ENCODE data around the gene FILIP1L. TPM values are rescaled to one million over a fixed set of nuclear protein-coding genes. Genes with fewer than 3 reads are reported as not detected.

FILIP1L gene
- total RNA-seq, 1 donor from 2014 or later = 29.2 TPM

DNA sequence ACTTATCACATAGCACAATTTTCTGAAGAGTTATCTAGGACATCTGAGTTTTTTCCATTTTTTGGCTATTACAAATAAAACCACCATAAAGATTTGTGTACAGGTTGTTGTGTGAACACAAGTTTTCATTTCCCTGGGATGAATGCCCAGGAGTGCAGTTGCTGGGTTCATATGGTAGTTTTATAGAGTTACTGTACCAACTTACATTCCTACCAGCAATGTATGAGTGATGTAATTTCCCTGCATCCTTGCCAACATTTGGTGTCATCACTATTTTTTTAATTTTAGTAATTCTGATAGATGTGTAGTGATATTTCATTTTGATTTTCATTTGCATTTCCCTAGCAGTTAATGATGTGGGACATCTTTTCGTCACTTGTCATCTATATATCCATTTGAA lies 20.5 kb downstream of the FILIP1L start:
- peaks cover 21 to 39% (median 38%) of the 10 kb centered on the region in 3 donors for H3K4me1 ChIP-seq (ENCODE audit: control insufficient read depth in 3 of 3, insufficient read depth in 3 of 3, low read length in 3 of 3)
- no peaks in the 10 kb centered on the region for H3K27me3 ChIP-seq (ENCODE audit: control insufficient read depth in 3 of 3, insufficient read depth in 3 of 3, low read length in 3 of 3)
- H3K9me3 ChIP-seq (ENCODE audit: control insufficient read depth in 3 of 3, low read length in 3 of 3) = no peaks in the 10 kb centered on the region
- no peak overlapping the region for H3K9ac ChIP-seq (ENCODE audit: low read depth in 1 of 3, low read length in 3 of 3)
- H3K27ac ChIP-seq (ENCODE audit: low read depth, low read length) = peak overlapping the region; percentile 4
- H3K4me3 ChIP-seq (ENCODE audit: low read length in 3 of 3) = no peak overlapping the region
- no peaks in the 10 kb centered on the region for H3K36me3 ChIP-seq (ENCODE audit: control insufficient read depth in 3 of 3, insufficient read depth in 3 of 3, low read length in 3 of 3)

- H3K27me3 ChIP-seq (ENCODE audit: control insufficient read depth in 3 of 3, insufficient read depth in 3 of 3, low read length in 3 of 3) = no peaks in the 10 kb centered on the region
- peak overlapping the region in 2 of 3 donors; percentile 23 to 49 for H3K4me3 ChIP-seq (ENCODE audit: low read length in 3 of 3)
- H3K27ac ChIP-seq (ENCODE audit: low read depth, low read length) = no peak overlapping the region
- no peak overlapping the region for H3K9ac ChIP-seq (ENCODE audit: low read depth in 1 of 3, low read length in 3 of 3)
- H3K9me3 ChIP-seq (ENCODE audit: control insufficient read depth in 3 of 3, low read length in 3 of 3) = no peaks in the 10 kb centered on the region
- peaks cover 17 to 39% (median 27%) of the 10 kb centered on the region in 3 donors for H3K4me1 ChIP-seq (ENCODE audit: control insufficient read depth in 3 of 3, insufficient read depth in 3 of 3, low read length in 3 of 3)
- H3K36me3 ChIP-seq (ENCODE audit: control insufficient read depth in 3 of 3, insufficient read depth in 3 of 3, low read length in 3 of 3) = no peaks in the 10 kb centered on the region
Observed at GRCh38 chr3:100090669-100091005, 23.7 kb downstream of the FILIP1L start.

DNA sequence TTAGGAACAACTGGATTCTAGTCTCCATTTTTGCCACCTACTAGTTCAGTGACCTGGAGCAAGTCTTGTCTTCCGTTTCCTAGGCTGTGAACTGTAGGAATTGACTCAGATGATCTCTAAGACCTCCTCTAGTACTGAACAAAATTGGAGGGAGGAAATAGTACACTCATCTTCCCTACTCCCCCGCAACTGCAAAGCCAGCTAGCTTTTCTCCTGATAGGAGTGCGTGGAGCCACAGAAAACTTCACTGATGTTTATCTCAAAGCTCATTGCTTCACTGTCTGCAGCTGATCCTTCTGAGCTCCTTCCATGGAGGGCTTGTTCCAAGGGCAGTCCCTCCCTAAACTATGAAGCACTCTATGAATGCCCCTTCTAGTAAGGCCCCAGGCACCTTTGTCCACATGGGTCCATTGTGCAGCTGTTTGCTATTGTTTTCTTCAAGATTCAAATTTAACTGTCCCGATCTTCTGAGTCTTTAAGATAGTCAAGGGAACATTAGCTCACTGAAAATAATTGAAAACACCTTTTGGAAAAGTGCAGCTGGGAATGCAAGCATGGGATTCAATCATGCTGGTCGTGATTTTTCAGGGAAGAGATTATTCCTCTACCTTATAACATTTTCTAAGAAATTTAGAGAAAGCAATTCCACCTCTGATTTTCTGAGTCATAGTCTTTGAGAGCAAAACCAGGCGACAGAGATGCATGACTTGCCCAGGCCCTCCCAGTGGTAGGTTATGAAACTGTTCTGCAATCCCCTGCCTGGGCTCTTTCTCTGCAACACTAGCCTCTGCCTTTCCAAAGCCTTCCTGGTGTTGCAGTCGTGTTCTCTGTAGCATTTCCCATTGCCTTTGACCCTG lies 24.3 kb downstream of the FILIP1L start:
- peaks cover 19 to 39% (median 27%) of the 10 kb centered on the region in 3 donors for H3K4me1 ChIP-seq (ENCODE audit: control insufficient read depth in 3 of 3, insufficient read depth in 3 of 3, low read length in 3 of 3)
- H3K36me3 ChIP-seq (ENCODE audit: control insufficient read depth in 3 of 3, insufficient read depth in 3 of 3, low read length in 3 of 3) = no peaks in the 10 kb centered on the region
- H3K27ac ChIP-seq (ENCODE audit: low read depth, low read length) = peak overlapping the region; percentile 12
- H3K27me3 ChIP-seq (ENCODE audit: control insufficient read depth in 3 of 3, insufficient read depth in 3 of 3, low read length in 3 of 3) = no peaks in the 10 kb centered on the region
- H3K9ac ChIP-seq (ENCODE audit: low read depth in 1 of 3, low read length in 3 of 3) = peak overlapping the region in 2 of 3 donors; percentile 12 to 34
- H3K9me3 ChIP-seq (ENCODE audit: control insufficient read depth in 3 of 3, low read length in 3 of 3) = no peaks in the 10 kb centered on the region
- peak overlapping the region in 2 of 3 donors; percentile 23 to 49 for H3K4me3 ChIP-seq (ENCODE audit: low read length in 3 of 3)

- H3K36me3 ChIP-seq (ENCODE audit: control insufficient read depth in 3 of 3, insufficient read depth in 3 of 3, low read length in 3 of 3) = no peaks in the 10 kb centered on the region
- no peak overlapping the region for H3K4me3 ChIP-seq (ENCODE audit: low read length in 3 of 3)
- peaks cover 19 to 35% (median 27%) of the 10 kb centered on the region in 3 donors for H3K4me1 ChIP-seq (ENCODE audit: control insufficient read depth in 3 of 3, insufficient read depth in 3 of 3, low read length in 3 of 3)
- H3K27ac ChIP-seq (ENCODE audit: low read depth, low read length) = no peak overlapping the region
- no peaks in the 10 kb centered on the region for H3K27me3 ChIP-seq (ENCODE audit: control insufficient read depth in 3 of 3, insufficient read depth in 3 of 3, low read length in 3 of 3)
- H3K9ac ChIP-seq (ENCODE audit: low read depth in 1 of 3, low read length in 3 of 3) = no peak overlapping the region
- no peaks in the 10 kb centered on the region for H3K9me3 ChIP-seq (ENCODE audit: control insufficient read depth in 3 of 3, low read length in 3 of 3)
Observed at GRCh38 chr3:100088735-100089368, 25.4 kb downstream of the FILIP1L start.

DNA sequence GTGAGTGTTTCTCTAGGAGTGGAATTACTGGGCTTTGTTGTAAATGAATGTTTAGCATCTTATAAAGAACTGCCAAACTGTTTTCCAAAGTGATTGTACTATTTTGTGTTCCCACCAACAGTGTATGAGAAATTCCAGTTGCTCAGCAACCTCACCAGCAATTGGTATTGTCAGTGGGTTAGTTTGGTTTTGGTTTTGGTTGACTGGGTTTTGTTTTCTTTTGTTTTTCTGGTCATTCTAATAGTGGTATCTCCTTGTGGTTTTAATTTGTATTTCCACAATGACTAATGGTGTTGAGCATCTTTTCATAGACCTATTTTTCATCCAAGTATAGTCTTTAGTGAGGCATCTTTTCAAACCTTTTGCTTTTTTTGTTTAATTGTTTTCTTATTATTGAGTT lies 27.1 kb downstream of the FILIP1L start:
- Histone ChIP-seq H3K4me1 (ENCODE audit: control insufficient read depth in 3 of 3, insufficient read depth in 3 of 3, low read length in 3 of 3) (peaks cover 17 to 30% (median 27%) of the 10 kb centered on the region in 3 donors), H3K36me3 (ENCODE audit: control insufficient read depth in 3 of 3, insufficient read depth in 3 of 3, low read length in 3 of 3) (no peaks in the 10 kb centered on the region), H3K27ac (ENCODE audit: low read depth, low read length) (peak overlapping the region; percentile 3), H3K4me3 (ENCODE audit: low read length in 3 of 3) (no peak overlapping the region), H3K9ac (ENCODE audit: low read depth in 1 of 3, low read length in 3 of 3) (no peak overlapping the region), H3K9me3 (ENCODE audit: control insufficient read depth in 3 of 3, low read length in 3 of 3) (no peaks in the 10 kb centered on the region), H3K27me3 (ENCODE audit: control insufficient read depth in 3 of 3, insufficient read depth in 3 of 3, low read length in 3 of 3) (no peaks in the 10 kb centered on the region)

GRCh38 chr3:100086401-100086800 lies 27.9 kb downstream of the FILIP1L start:
- no peaks in the 10 kb centered on the region for H3K9me3 ChIP-seq (ENCODE audit: control insufficient read depth in 3 of 3, low read length in 3 of 3)
- H3K9ac ChIP-seq (ENCODE audit: low read depth in 1 of 3, low read length in 3 of 3) = no peak overlapping the region
- no peaks in the 10 kb centered on the region for H3K27me3 ChIP-seq (ENCODE audit: control insufficient read depth in 3 of 3, insufficient read depth in 3 of 3, low read length in 3 of 3)
- H3K4me3 ChIP-seq (ENCODE audit: low read length in 3 of 3) = no peak overlapping the region
- H3K4me1 ChIP-seq (ENCODE audit: control insufficient read depth in 3 of 3, insufficient read depth in 3 of 3, low read length in 3 of 3) = peaks cover 17 to 30% (median 27%) of the 10 kb centered on the region in 3 donors
- H3K36me3 ChIP-seq (ENCODE audit: control insufficient read depth in 3 of 3, insufficient read depth in 3 of 3, low read length in 3 of 3) = no peaks in the 10 kb centered on the region
- peak overlapping the region; percentile 5 for H3K27ac ChIP-seq (ENCODE audit: low read depth, low read length)

- no peaks in the 10 kb centered on the region for H3K27me3 ChIP-seq (ENCODE audit: control insufficient read depth in 3 of 3, insufficient read depth in 3 of 3, low read length in 3 of 3)
- no peaks in the 10 kb centered on the region for H3K36me3 ChIP-seq (ENCODE audit: control insufficient read depth in 3 of 3, insufficient read depth in 3 of 3, low read length in 3 of 3)
- H3K27ac ChIP-seq (ENCODE audit: low read depth, low read length) = peak overlapping the region; percentile 20
- H3K4me1 ChIP-seq (ENCODE audit: control insufficient read depth in 3 of 3, insufficient read depth in 3 of 3, low read length in 3 of 3) = peaks cover 5 to 22% (median 11%) of the 10 kb centered on the region in 3 donors
- no peaks in the 10 kb centered on the region for H3K9me3 ChIP-seq (ENCODE audit: control insufficient read depth in 3 of 3, low read length in 3 of 3)
- no peak overlapping the region for H3K9ac ChIP-seq (ENCODE audit: low read depth in 1 of 3, low read length in 3 of 3)
- no peak overlapping the region for H3K4me3 ChIP-seq (ENCODE audit: low read length in 3 of 3)
Observed at GRCh38 chr3:100084100-100084806, 30.0 kb downstream of the FILIP1L start.

DNA sequence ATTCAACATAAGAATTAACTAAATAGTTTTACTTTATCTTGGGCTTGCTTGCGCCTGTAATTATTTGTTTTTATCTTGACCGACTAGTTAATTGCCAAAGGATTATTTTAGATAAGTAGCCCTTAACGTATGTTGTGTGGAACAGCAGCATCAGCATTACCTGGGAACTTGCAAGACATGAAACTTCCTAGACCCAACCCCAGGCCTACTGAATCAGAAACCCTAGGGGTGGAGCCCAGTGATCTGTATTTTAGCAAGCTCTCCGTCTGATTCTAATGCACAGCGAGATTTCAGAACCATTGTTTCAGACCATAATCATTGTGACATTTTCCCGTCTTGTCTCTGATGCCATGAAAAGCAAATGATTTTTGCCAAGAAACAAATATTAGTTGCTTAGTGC lies 31.1 kb downstream of the FILIP1L start:
- no peaks in the 10 kb centered on the region for H3K27me3 ChIP-seq (ENCODE audit: control insufficient read depth in 3 of 3, insufficient read depth in 3 of 3, low read length in 3 of 3)
- H3K4me3 ChIP-seq (ENCODE audit: low read length in 3 of 3) = no peak overlapping the region
- H3K9ac ChIP-seq (ENCODE audit: low read depth in 1 of 3, low read length in 3 of 3) = no peak overlapping the region
- H3K9me3 ChIP-seq (ENCODE audit: control insufficient read depth in 3 of 3, low read length in 3 of 3) = no peaks in the 10 kb centered on the region
- no peaks in the 10 kb centered on the region for H3K36me3 ChIP-seq (ENCODE audit: control insufficient read depth in 3 of 3, insufficient read depth in 3 of 3, low read length in 3 of 3)
- H3K27ac ChIP-seq (ENCODE audit: low read depth, low read length) = no peak overlapping the region
- peaks cover 3 to 18% (median 5%) of the 10 kb centered on the region in 3 donors for H3K4me1 ChIP-seq (ENCODE audit: control insufficient read depth in 3 of 3, insufficient read depth in 3 of 3, low read length in 3 of 3)

GRCh38 chr3:100082714-100083113 lies 31.6 kb downstream of the FILIP1L start:
- H3K36me3 ChIP-seq (ENCODE audit: control insufficient read depth in 3 of 3, insufficient read depth in 3 of 3, low read length in 3 of 3) = no peaks in the 10 kb centered on the region
- no peaks in the 10 kb centered on the region for H3K27me3 ChIP-seq (ENCODE audit: control insufficient read depth in 3 of 3, insufficient read depth in 3 of 3, low read length in 3 of 3)
- H3K4me1 ChIP-seq (ENCODE audit: control insufficient read depth in 3 of 3, insufficient read depth in 3 of 3, low read length in 3 of 3) = peaks cover 3 to 18% (median 5%) of the 10 kb centered on the region in 3 donors
- H3K27ac ChIP-seq (ENCODE audit: low read depth, low read length) = no peak overlapping the region
- no peak overlapping the region for H3K4me3 ChIP-seq (ENCODE audit: low read length in 3 of 3)
- H3K9me3 ChIP-seq (ENCODE audit: control insufficient read depth in 3 of 3, low read length in 3 of 3) = no peaks in the 10 kb centered on the region
- no peak overlapping the region for H3K9ac ChIP-seq (ENCODE audit: low read depth in 1 of 3, low read length in 3 of 3)

Data from skeletal muscle tissue (tissue), 4 donors.